ENCODE data around the gene LEFTY2.

The LEFTY2 gene

DNA sequence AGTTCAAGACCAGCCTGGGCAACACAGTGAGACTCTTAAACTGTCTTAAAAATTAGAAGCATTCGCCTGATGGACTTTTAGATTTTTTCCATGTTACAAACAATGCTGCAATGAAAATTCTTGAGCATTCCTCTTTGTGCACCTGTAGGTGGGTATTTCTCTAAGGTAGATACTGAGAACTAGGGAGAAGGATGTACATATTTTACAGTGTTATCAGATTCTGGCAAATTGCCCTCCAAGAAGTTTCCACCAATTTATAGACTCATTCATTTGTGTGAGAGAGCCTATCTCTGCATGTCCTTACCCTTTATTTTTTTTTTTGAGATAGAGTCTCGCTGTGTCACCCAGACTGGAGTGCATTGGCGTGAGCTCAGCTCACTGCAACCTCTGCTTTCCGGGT is 12.3 kb upstream of the LEFTY2 start:
- Histone ChIP-seq H3K4me3 (ENCODE audit: insufficient read depth, low read depth, low read length, poor library complexity, severe bottlenecking) (no peak overlapping the region), H3K4me1 (ENCODE audit: control insufficient read depth, insufficient read depth, low read length, poor library complexity, severe bottlenecking) (no peaks in the 10 kb centered on the region), H3K27me3 (replicated peaks; ENCODE audit: control insufficient read depth, insufficient read depth, low read length, poor library complexity, severe bottlenecking) (no peaks in the 10 kb centered on the region), H3K36me3 (ENCODE audit: control insufficient read depth, insufficient read depth, low read length) (no peaks in the 10 kb centered on the region), H3K9me3 (ENCODE audit: control insufficient read depth, low read length) (no peaks in the 10 kb centered on the region), H3K27ac (ENCODE audit: insufficient read depth, low read length, poor library complexity, severe bottlenecking) (no peak overlapping the region)
- DNase-seq: no peak

DNA sequence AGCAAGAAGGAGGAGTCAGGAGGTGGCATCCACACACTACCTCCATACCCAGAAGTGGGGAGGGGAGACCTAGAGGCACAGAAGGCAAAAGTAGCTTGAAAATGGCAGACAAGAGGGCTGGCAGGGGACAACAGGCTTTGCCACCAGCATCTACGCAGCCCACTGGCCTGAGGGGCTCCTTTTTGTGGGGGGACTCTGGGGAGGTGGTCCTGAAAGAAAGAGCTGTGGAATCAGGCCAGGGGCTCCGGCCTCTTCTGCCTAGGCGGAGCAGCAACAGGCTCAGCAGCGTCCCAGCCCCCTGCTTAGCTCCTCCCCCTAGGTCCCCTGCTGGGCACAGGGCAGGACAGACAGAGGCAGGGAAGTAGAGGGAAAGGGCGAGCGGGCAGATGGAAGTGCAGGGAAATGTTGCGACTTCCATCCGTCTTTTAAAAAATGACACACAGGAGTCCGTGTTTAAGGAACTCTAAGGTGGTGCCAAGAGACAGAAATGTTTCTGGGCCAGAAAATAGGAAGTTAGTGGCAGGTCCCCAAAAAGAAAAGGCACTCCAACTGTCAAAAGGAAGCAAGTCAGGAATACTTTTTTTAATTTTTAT is 10.0 kb upstream of the LEFTY2 start:
- no peaks in the 10 kb centered on the region for H3K36me3 ChIP-seq (ENCODE audit: control insufficient read depth, insufficient read depth, low read length)
- no peak overlapping the region for H3K4me3 ChIP-seq (ENCODE audit: insufficient read depth, low read depth, low read length, poor library complexity, severe bottlenecking)
- H3K4me1 ChIP-seq (ENCODE audit: control insufficient read depth, insufficient read depth, low read length, poor library complexity, severe bottlenecking): no peaks in the 10 kb centered on the region
- no peaks in the 10 kb centered on the region for H3K27me3 ChIP-seq (replicated peaks; ENCODE audit: control insufficient read depth, insufficient read depth, low read length, poor library complexity, severe bottlenecking)
- no peak overlapping the region for H3K27ac ChIP-seq (ENCODE audit: insufficient read depth, low read length, poor library complexity, severe bottlenecking)
- DNase-seq: no peak
- no peaks in the 10 kb centered on the region for H3K9me3 ChIP-seq (ENCODE audit: control insufficient read depth, low read length)

DNA sequence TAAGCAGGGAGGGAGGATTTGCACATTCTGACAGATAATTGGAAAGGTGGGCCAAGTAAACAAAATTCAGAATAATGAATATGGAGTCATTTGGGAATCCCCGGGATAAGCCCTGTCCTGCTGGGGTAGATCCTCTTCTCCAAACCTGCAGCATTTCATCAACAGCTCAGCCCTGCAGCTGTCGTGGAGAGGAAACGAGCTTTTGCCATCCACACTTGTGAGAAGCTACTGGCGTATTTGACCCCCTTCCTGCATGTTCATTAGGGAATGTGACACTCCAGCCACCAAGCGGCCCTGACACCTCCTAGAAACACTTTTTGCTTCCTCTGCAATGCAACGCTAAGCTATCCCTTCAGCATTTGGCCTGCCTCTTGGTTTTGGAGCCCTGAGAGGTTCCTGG is 8.0 kb upstream of the LEFTY2 start:
- no peaks in the 10 kb centered on the region for H3K36me3 ChIP-seq (ENCODE audit: control insufficient read depth, insufficient read depth, low read length)
- no peak overlapping the region for H3K27ac ChIP-seq (ENCODE audit: insufficient read depth, low read length, poor library complexity, severe bottlenecking)
- H3K9me3 ChIP-seq (ENCODE audit: control insufficient read depth, low read length): no peaks in the 10 kb centered on the region
- no peak overlapping the region for H3K4me3 ChIP-seq (ENCODE audit: insufficient read depth, low read depth, low read length, poor library complexity, severe bottlenecking)
- peaks cover 5% of the 10 kb centered on the region for H3K4me1 ChIP-seq (ENCODE audit: control insufficient read depth, insufficient read depth, low read length, poor library complexity, severe bottlenecking)
- DNase-seq: no peak
- H3K27me3 ChIP-seq (replicated peaks; ENCODE audit: control insufficient read depth, insufficient read depth, low read length, poor library complexity, severe bottlenecking): no peaks in the 10 kb centered on the region

DNA sequence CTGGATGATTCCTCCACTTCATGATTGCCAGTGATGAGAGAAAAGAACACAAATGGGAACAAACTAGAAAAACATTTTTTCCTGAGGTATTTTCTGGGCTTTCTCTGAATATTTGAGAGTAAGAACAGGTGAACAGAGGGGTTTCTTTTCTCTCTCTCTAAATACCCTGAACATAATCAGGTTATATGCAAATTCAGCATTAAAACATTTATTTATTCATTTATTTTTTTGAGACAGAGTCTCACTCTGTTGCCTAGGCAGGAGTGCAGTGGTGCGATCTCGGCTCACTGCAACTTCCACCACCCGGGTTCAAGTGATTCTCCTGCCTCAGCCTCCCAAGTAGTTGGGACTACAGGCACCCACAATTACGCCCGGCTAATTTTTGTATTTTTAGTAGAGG is 5.8 kb upstream of the LEFTY2 start:
- Histone ChIP-seq H3K27ac (ENCODE audit: insufficient read depth, low read length, poor library complexity, severe bottlenecking) (no peak overlapping the region), H3K9me3 (ENCODE audit: control insufficient read depth, low read length) (no peaks in the 10 kb centered on the region), H3K36me3 (ENCODE audit: control insufficient read depth, insufficient read depth, low read length) (no peaks in the 10 kb centered on the region), H3K4me1 (ENCODE audit: control insufficient read depth, insufficient read depth, low read length, poor library complexity, severe bottlenecking) (peaks cover 5% of the 10 kb centered on the region), H3K4me3 (ENCODE audit: insufficient read depth, low read depth, low read length, poor library complexity, severe bottlenecking) (no peak overlapping the region), H3K27me3 (replicated peaks; ENCODE audit: control insufficient read depth, insufficient read depth, low read length, poor library complexity, severe bottlenecking) (no peaks in the 10 kb centered on the region)
- no peak for DNase-seq

DNA sequence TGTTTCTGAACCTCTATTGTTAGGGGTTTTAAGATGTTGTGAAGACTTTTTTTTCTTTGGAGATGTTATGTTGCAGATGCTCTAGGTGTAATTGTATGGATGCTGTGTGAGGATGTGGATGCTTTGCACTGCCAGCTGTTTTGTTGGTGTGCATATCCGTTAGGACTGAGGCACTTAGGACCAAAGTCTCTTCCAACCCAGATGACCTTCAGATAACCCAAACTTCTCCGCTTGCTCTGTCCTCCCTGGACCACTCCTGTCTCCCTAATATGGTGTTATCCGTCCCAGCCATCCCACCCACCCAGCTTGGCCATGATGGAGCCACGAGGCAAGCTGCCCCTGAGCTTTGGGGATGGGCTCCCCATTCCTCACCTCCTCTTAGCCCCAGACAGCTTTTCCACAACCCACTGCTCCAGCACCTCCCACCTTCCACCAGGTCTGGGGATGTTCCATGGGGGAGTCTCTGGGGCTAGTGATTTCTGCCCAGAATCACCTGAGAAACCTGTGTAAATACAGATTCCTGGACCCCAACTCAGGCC is 5.1 kb upstream of the LEFTY2 start:
- Histone ChIP-seq H3K4me3 (ENCODE audit: insufficient read depth, low read depth, low read length, poor library complexity, severe bottlenecking) (no peak overlapping the region), H3K9me3 (ENCODE audit: control insufficient read depth, low read length) (no peaks in the 10 kb centered on the region), H3K36me3 (ENCODE audit: control insufficient read depth, insufficient read depth, low read length) (no peaks in the 10 kb centered on the region), H3K27me3 (replicated peaks; ENCODE audit: control insufficient read depth, insufficient read depth, low read length, poor library complexity, severe bottlenecking) (no peaks in the 10 kb centered on the region), H3K4me1 (ENCODE audit: control insufficient read depth, insufficient read depth, low read length, poor library complexity, severe bottlenecking) (peaks cover 5% of the 10 kb centered on the region), H3K27ac (ENCODE audit: insufficient read depth, low read length, poor library complexity, severe bottlenecking) (no peak overlapping the region)
- DNase-seq: no peak

DNA sequence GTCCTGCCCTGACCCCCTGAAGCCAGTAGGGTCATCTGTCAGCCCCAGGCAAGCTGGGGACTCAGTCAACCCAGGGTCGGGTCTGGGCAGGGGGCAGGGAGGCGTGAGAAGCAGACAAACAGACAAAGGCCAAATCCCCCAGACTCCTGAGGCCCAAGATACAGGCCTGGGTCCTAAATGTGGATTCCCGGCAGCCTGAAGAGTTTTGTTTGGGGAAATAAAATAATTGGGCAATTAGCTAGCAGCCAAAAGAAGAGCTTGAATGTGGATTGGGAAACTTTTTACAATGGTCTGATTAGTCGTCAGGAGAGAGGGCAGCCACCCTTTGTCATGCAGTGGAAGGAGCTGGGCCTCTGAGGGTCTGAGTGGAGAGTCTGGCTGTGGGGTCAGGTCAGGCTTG is 4.5 kb upstream of the LEFTY2 start:
- no peak overlapping the region for H3K4me3 ChIP-seq (ENCODE audit: insufficient read depth, low read depth, low read length, poor library complexity, severe bottlenecking)
- H3K36me3 ChIP-seq (ENCODE audit: control insufficient read depth, insufficient read depth, low read length): no peaks in the 10 kb centered on the region
- DNase-seq: no peak
- no peak overlapping the region for H3K27ac ChIP-seq (ENCODE audit: insufficient read depth, low read length, poor library complexity, severe bottlenecking)
- no peaks in the 10 kb centered on the region for H3K9me3 ChIP-seq (ENCODE audit: control insufficient read depth, low read length)
- no peaks in the 10 kb centered on the region for H3K27me3 ChIP-seq (replicated peaks; ENCODE audit: control insufficient read depth, insufficient read depth, low read length, poor library complexity, severe bottlenecking)
- peaks cover 5% of the 10 kb centered on the region for H3K4me1 ChIP-seq (ENCODE audit: control insufficient read depth, insufficient read depth, low read length, poor library complexity, severe bottlenecking)

DNA sequence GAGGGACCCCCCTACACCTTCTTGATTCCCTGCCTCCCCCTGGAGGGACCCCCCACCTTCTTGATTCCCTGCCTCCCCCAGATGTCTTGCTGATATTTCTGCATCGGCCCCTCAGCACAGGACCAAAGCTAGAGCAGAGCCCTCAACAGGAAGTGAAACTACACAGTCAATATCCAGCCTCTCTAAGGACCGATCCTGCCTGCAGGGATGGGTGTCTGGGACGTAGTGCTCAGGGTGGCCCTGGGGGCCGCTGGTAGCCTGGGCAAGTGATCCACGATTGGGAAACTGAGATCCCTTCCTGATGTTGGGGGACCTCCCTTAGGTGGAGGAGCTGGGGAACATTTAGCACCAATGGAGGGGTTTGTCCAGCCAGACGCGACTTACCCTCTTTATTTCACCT is 3.9 kb upstream of the LEFTY2 start:
- no peaks in the 10 kb centered on the region for H3K9me3 ChIP-seq (ENCODE audit: control insufficient read depth, low read length)
- DNase-seq: no peak
- H3K36me3 ChIP-seq (ENCODE audit: control insufficient read depth, insufficient read depth, low read length): no peaks in the 10 kb centered on the region
- H3K4me1 ChIP-seq (ENCODE audit: control insufficient read depth, insufficient read depth, low read length, poor library complexity, severe bottlenecking): peaks cover 5% of the 10 kb centered on the region
- no peak overlapping the region for H3K27ac ChIP-seq (ENCODE audit: insufficient read depth, low read length, poor library complexity, severe bottlenecking)
- no peaks in the 10 kb centered on the region for H3K27me3 ChIP-seq (replicated peaks; ENCODE audit: control insufficient read depth, insufficient read depth, low read length, poor library complexity, severe bottlenecking)
- H3K4me3 ChIP-seq (ENCODE audit: insufficient read depth, low read depth, low read length, poor library complexity, severe bottlenecking): no peak overlapping the region

DNA sequence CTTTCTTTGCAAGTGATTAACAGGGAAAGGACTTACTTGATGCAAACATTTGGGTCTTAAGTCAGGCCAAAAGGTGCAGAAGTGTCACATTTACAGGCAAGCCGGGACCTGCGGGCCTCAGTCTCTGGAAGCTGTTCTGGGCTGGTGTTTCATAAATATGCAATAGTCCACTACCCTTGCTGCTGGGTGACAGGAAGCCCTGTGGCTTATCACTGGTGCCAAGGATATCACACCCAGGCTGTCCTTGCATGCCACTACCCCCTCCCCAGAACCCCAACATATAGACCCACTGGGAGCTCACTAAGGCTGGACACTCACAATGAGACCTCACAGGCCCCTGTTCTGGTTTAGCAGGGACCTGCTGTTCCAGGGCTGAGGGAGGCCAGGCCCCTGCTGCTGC is 3.4 kb upstream of the LEFTY2 start:
- Histone ChIP-seq H3K9me3 (ENCODE audit: control insufficient read depth, low read length) (no peaks in the 10 kb centered on the region), H3K27ac (ENCODE audit: insufficient read depth, low read length, poor library complexity, severe bottlenecking) (no peak overlapping the region), H3K4me1 (ENCODE audit: control insufficient read depth, insufficient read depth, low read length, poor library complexity, severe bottlenecking) (peaks cover 5% of the 10 kb centered on the region), H3K36me3 (ENCODE audit: control insufficient read depth, insufficient read depth, low read length) (no peaks in the 10 kb centered on the region), H3K27me3 (replicated peaks; ENCODE audit: control insufficient read depth, insufficient read depth, low read length, poor library complexity, severe bottlenecking) (no peaks in the 10 kb centered on the region), H3K4me3 (ENCODE audit: insufficient read depth, low read depth, low read length, poor library complexity, severe bottlenecking) (no peak overlapping the region)
- no peak for DNase-seq

DNA sequence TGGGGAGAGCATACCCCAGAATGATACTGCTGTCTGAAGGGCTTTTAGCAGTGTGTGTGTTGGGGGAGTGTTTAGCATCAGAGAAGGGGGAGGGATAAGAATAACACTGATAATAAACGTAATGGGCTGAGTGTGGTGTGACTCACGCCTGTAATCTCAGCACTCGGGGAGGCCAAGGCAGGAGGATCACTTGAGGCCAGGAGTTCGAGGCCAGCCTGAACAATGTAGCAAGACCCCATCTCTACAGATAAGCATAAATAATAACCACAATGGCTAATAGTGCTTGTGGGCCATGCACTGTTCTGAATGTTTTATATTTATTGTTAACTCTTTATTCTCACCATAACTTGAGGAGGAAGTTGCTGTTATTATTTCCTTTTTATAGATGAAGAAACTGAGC is 2.6 kb upstream of the LEFTY2 start:
- no peak overlapping the region for H3K27ac ChIP-seq (ENCODE audit: insufficient read depth, low read length, poor library complexity, severe bottlenecking)
- no peak for DNase-seq
- no peaks in the 10 kb centered on the region for H3K9me3 ChIP-seq (ENCODE audit: control insufficient read depth, low read length)
- H3K36me3 ChIP-seq (ENCODE audit: control insufficient read depth, insufficient read depth, low read length): no peaks in the 10 kb centered on the region
- no peaks in the 10 kb centered on the region for H3K27me3 ChIP-seq (replicated peaks; ENCODE audit: control insufficient read depth, insufficient read depth, low read length, poor library complexity, severe bottlenecking)
- no peak overlapping the region for H3K4me3 ChIP-seq (ENCODE audit: insufficient read depth, low read depth, low read length, poor library complexity, severe bottlenecking)
- peaks cover 5% of the 10 kb centered on the region for H3K4me1 ChIP-seq (ENCODE audit: control insufficient read depth, insufficient read depth, low read length, poor library complexity, severe bottlenecking)

DNA sequence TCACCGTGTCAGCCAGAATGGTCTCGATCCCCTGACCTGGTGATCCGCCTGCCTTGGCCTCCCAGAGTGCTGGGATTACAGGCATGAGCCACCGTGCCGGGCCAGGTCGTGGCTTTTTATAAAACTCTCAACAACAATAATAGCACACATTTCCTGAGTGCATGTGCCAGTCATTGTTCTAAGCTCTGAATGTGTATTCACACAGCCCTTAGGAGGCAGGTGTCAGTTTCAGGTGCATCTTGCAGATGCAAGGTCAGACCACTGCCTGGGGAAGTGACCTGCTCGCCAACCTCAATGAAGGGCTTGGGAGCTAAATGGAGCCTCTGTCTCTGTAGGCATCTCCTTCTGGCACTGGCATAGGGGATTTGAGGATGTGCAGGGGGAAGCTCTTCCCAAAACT is 1.6 kb upstream of the LEFTY2 start:
- no peak for DNase-seq
- H3K27me3 ChIP-seq (replicated peaks; ENCODE audit: control insufficient read depth, insufficient read depth, low read length, poor library complexity, severe bottlenecking): no peaks in the 10 kb centered on the region
- no peak overlapping the region for H3K4me3 ChIP-seq (ENCODE audit: insufficient read depth, low read depth, low read length, poor library complexity, severe bottlenecking)

DNA sequence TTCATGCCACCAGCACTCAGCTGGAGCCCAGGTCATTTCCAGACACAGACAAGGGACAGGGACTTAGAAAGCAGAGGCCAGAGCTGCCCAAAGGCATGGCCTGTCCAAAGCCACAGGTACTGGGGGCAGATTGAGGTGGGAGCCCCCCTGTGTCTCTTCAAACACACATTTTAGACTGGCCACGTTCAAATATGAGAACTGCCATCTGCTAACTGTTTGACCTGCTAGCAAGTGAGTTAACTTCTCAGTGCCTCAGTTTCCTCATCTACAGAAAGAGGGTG is 862 bp upstream of the LEFTY2 start:
- no peaks in the 10 kb centered on the region for H3K36me3 ChIP-seq (ENCODE audit: control insufficient read depth, insufficient read depth, low read length)
- no peak for DNase-seq
- no peak overlapping the region for H3K4me3 ChIP-seq (ENCODE audit: insufficient read depth, low read depth, low read length, poor library complexity, severe bottlenecking)
- peaks cover 5% of the 10 kb centered on the region for H3K4me1 ChIP-seq (ENCODE audit: control insufficient read depth, insufficient read depth, low read length, poor library complexity, severe bottlenecking)
- H3K9me3 ChIP-seq (ENCODE audit: control insufficient read depth, low read length): no peaks in the 10 kb centered on the region
- H3K27ac ChIP-seq (ENCODE audit: insufficient read depth, low read length, poor library complexity, severe bottlenecking): no peak overlapping the region
- no peaks in the 10 kb centered on the region for H3K27me3 ChIP-seq (replicated peaks; ENCODE audit: control insufficient read depth, insufficient read depth, low read length, poor library complexity, severe bottlenecking)

More for the DNA sequence above, 1.6 kb upstream of the LEFTY2 start:
- H3K27ac ChIP-seq (ENCODE audit: insufficient read depth, low read length, poor library complexity, severe bottlenecking): no peak overlapping the region
- no peaks in the 10 kb centered on the region for H3K36me3 ChIP-seq (ENCODE audit: control insufficient read depth, insufficient read depth, low read length)
- H3K9me3 ChIP-seq (ENCODE audit: control insufficient read depth, low read length): no peaks in the 10 kb centered on the region
- H3K4me1 ChIP-seq (ENCODE audit: control insufficient read depth, insufficient read depth, low read length, poor library complexity, severe bottlenecking): peaks cover 5% of the 10 kb centered on the region
